ENCODE data around the gene MVB12B.

DNA sequence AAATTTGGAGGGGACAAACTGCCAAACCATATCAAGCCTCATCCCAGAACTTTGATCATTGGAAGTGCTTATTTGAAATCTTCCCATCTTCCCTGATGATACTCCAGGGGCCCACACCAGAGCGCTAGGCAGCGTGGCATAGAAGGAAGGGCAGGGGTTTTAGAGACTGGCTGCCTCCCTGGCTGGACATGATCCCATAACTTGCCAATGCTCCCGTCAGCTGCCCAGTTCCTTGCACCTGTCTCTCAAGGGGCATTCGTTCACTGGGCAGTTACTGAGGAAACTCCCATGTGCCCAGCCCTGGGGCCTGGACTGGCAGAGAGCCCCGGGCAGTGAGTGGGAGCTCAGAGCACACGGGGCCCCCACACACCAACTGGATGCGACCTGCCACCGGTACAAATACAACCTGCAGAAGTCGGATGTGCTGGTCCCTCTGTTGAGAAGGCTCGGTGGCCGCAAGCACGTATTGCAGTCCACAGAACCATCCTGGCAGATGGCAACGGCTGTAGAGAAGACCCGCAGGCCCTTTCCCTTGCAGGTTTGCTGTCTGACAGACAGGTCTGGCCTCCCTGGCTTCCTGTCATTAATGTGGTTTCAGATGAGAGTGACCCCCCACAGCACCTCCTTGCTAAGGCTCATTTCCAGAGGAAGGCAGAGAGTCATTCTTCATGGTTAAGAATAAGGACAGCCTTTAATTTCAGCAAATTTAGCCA, 122.4 kb downstream of the MVB12B start:
- TF ChIP-seq REST (IDR thresholded peaks at IDR 0.05; ENCODE audit: insufficient read depth in 1 of 2, low read depth in 2 of 2, low read length in 2 of 2) (no peak), POLR2AphosphoS5 (IDR thresholded peaks at IDR 0.05; ENCODE audit: low read depth, low read length) (no peak), TAF1 (IDR thresholded peaks at IDR 0.05; ENCODE audit: borderline replicate concordance, insufficient read depth, low read length) (no peak), SIN3A (IDR thresholded peaks at IDR 0.05; ENCODE audit: borderline replicate concordance, insufficient read depth, low read length) (no peak), FOXP2 (optimal IDR thresholded peaks at IDR 0.05; ENCODE audit: borderline replicate concordance, extremely low read depth, extremely low read length, insufficient read depth) (no peak)

Data from PFSK-1 (cell line).